Smooth muscle cell of the brain vasculature (primary cell): Measurements from ENCODE around the gene TMEM269.

Experiments used
- DNase-seq: peaks from one replicate; pipeline ENCODE4 v3.0.0-alpha.2; 2012; ENCODE audit warnings: low read depth, low spot score

TMEM269 gene

DNA sequence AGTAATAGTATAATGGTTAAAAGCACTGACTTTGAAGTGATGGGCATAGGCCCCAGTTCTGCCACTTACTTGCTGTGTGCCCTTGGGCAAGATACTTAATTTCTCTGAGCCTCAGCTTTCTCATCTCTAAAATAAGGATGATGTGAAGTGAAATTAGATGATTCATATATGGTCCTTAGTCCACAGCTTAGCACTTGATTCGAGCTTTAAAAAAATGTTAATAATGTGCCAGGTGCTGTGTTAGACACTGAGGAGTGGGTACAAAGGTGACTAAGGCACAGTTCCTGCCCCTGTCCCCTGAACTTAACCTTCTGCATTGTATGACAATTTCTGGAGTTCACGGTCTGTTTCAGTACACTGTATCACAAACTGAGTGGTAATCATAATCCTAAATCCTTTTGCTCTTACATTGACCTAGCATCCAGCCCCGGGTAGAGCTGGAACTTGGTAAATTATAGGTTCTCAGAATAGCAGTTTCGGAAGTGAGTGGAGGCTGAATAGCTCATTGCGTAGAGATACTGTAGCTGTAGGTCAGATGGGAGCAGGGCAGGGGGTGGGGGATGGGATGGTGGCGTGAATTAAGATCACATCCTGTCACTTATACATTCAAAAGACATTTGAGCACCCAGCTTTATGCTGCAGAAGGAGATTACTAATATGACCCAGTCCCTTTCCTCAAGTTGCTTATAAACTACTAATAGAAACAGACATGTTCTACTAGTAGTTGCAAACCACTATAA, 63.1 kb downstream of the TMEM269 start:
- no peak for DNase-seq

DNA sequence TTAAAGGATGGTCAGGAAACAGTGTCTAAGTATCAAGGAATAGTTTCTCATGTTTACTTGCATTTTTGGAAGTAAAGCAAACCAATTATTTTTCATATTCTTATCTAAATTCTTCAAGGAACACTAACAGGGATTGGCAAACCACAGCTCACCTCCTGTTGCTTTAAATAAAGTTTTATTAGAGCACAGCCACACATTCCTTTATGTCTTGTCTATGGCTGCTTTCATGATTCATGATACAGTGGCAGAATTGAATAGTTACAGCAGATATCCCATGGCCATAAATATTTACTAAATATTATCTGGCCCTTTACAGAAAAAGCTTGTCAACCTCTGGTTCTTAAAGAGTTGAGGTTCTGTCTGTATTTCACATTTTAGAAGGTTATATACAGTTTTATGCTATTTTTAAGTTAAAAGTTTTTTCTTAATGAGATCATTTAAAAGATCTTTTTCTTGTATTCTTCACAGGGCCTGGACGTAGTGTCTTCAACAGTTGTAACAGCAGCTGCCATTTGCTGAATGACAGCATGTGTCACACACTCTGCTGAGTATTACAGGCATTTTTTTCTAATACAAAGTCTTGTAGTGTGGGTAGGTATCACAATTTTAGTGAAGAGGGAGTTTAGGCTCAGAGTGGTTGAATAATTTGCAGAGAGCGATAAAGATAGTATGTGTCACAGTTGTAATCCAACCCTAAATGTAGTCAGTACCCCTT, 64.2 kb downstream of the TMEM269 start:
- no peak for DNase-seq

DNA sequence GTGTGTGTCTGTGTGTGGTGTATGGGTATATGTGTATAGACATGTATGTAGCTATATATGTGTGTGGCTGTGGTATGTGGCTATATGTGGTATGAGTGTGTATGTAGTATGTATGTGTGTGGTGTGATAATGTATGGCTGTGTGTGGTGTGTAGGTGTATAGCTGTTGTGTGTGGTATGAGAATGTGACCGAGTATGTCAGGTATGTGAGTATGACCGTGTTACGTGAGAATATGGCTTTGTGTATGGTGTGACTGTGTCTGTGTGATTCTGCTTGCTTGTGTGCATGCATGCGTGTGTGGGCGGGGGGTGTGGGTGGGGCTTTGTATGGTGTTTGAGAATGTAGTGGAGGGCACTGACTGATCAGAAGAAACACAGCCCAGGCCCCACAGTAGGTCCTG, 65.2 kb downstream of the TMEM269 start:
- no peak for DNase-seq
